ENCODE results near the gene PAXX. TPM values are rescaled to one million over a fixed set of nuclear protein-coding genes. Genes with fewer than 3 reads are reported as not detected.

PAXX gene
- total RNA-seq, 1 donor from 2014 or later, result 15.3 TPM

- H3K27ac ChIP-seq (ENCODE audit: low read depth, low read length), result no peak overlapping the region
Observed at GRCh38 chr9:136968333-136969127, 23.7 kb upstream of the PAXX start.

GRCh38 chr9:136969150-136969549, 23.1 kb upstream of the PAXX start:
- Histone ChIP-seq H3K27ac (ENCODE audit: low read depth, low read length) (no peak overlapping the region), H4K20me1 (ENCODE audit: insufficient read depth, low read length) (no peaks in the 10 kb centered on the region), H3K79me2 (ENCODE audit: insufficient read depth, low read length) (no peaks in the 10 kb centered on the region), H3K27me3 (ENCODE audit: insufficient read depth, low read length) (no peaks in the 10 kb centered on the region), H3K9ac (ENCODE audit: low read length) (no peak overlapping the region), H3K4me2 (ENCODE audit: low read length) (no peak overlapping the region), H3K4me3 (ENCODE audit: insufficient read depth, low read depth, low read length) (no peak overlapping the region), H2AFZ (ENCODE audit: low read depth, low read length) (no peak overlapping the region), H3K4me1 (ENCODE audit: insufficient read depth, low read length) (peaks cover 4% of the 10 kb centered on the region), H3K9me3 (ENCODE audit: insufficient read depth, low read depth, low read length) (no peaks in the 10 kb centered on the region), H3K36me3 (ENCODE audit: insufficient read depth, low read length) (no peaks in the 10 kb centered on the region)
- Mint-ChIP-seq H3K27ac (ENCODE audit: unreplicated experiment) (no peak overlapping the region), H3K4me3 (ENCODE audit: unreplicated experiment) (no peak overlapping the region), H3K36me3 (ENCODE audit: low read depth, unreplicated experiment) (no peaks in the 10 kb centered on the region), H3K27me3 (ENCODE audit: low read depth, unreplicated experiment) (peaks cover 9% of the 10 kb centered on the region), H3K9me3 (ENCODE audit: unreplicated experiment) (no peaks in the 10 kb centered on the region), H3K4me1 (ENCODE audit: low read depth, unreplicated experiment) (no peaks in the 10 kb centered on the region)
- no peak for DNase-seq (ENCODE audit: low read depth)
- TF ChIP-seq CTCF (IDR thresholded peaks at IDR 0.05; ENCODE audit: insufficient read depth, low read depth, low read length) (no peak), EZH2 (IDR thresholded peaks at IDR 0.05; ENCODE audit: insufficient read depth, low read length) (no peak)
- no peak for FAIRE-seq

More at GRCh38 chr9:136968333-136969127, 23.7 kb upstream of the PAXX start:
- no peak overlapping the region for H2AFZ ChIP-seq (ENCODE audit: low read depth, low read length)
- Mint-ChIP-seq H3K27ac (ENCODE audit: unreplicated experiment) (no peak overlapping the region), H3K27me3 (ENCODE audit: low read depth, unreplicated experiment) (peaks cover 9% of the 10 kb centered on the region), H3K4me1 (ENCODE audit: low read depth, unreplicated experiment) (no peaks in the 10 kb centered on the region), H3K36me3 (ENCODE audit: low read depth, unreplicated experiment) (no peaks in the 10 kb centered on the region), H3K9me3 (ENCODE audit: unreplicated experiment) (no peaks in the 10 kb centered on the region), H3K4me3 (ENCODE audit: unreplicated experiment) (no peak overlapping the region)
- H4K20me1 ChIP-seq (ENCODE audit: insufficient read depth, low read length), result no peaks in the 10 kb centered on the region
- no peak overlapping the region for H3K9ac ChIP-seq (ENCODE audit: low read length)
- H3K4me1 ChIP-seq (ENCODE audit: insufficient read depth, low read length), result peaks cover 4% of the 10 kb centered on the region
- no peak overlapping the region for H3K4me2 ChIP-seq (ENCODE audit: low read length)
- DNase-seq (ENCODE audit: low read depth) (no peak), FAIRE-seq (no peak)
- H3K4me3 ChIP-seq (ENCODE audit: insufficient read depth, low read depth, low read length), result no peak overlapping the region
- H3K9me3 ChIP-seq (ENCODE audit: insufficient read depth, low read depth, low read length), result no peaks in the 10 kb centered on the region
- no peaks in the 10 kb centered on the region for H3K27me3 ChIP-seq (ENCODE audit: insufficient read depth, low read length)
- TF ChIP-seq CTCF (IDR thresholded peaks at IDR 0.05; ENCODE audit: insufficient read depth, low read depth, low read length) (no peak), EZH2 (IDR thresholded peaks at IDR 0.05; ENCODE audit: insufficient read depth, low read length) (no peak)
- H3K36me3 ChIP-seq (ENCODE audit: insufficient read depth, low read length), result no peaks in the 10 kb centered on the region
- no peaks in the 10 kb centered on the region for H3K79me2 ChIP-seq (ENCODE audit: insufficient read depth, low read length)

- Mint-ChIP-seq H3K9me3 (ENCODE audit: unreplicated experiment) (no peaks in the 10 kb centered on the region), H3K27me3 (ENCODE audit: low read depth, unreplicated experiment) (peaks cover 7% of the 10 kb centered on the region), H3K36me3 (ENCODE audit: low read depth, unreplicated experiment) (no peaks in the 10 kb centered on the region), H3K4me1 (ENCODE audit: low read depth, unreplicated experiment) (no peaks in the 10 kb centered on the region), H3K27ac (ENCODE audit: unreplicated experiment) (no peak overlapping the region), H3K4me3 (ENCODE audit: unreplicated experiment) (no peak overlapping the region)
- H3K4me2 ChIP-seq (ENCODE audit: low read length), result no peak overlapping the region
- no peaks in the 10 kb centered on the region for H3K27me3 ChIP-seq (ENCODE audit: insufficient read depth, low read length)
- TF ChIP-seq CTCF (IDR thresholded peaks at IDR 0.05; ENCODE audit: insufficient read depth, low read depth, low read length), result no peak
- TF ChIP-seq EZH2 (IDR thresholded peaks at IDR 0.05; ENCODE audit: insufficient read depth, low read length), result no peak
- no peaks in the 10 kb centered on the region for H3K79me2 ChIP-seq (ENCODE audit: insufficient read depth, low read length)
- no peaks in the 10 kb centered on the region for H4K20me1 ChIP-seq (ENCODE audit: insufficient read depth, low read length)
- no peak for FAIRE-seq
- no peak for DNase-seq (ENCODE audit: low read depth)
- H3K36me3 ChIP-seq (ENCODE audit: insufficient read depth, low read length), result no peaks in the 10 kb centered on the region
- H3K9me3 ChIP-seq (ENCODE audit: insufficient read depth, low read depth, low read length), result no peaks in the 10 kb centered on the region
- peaks cover 4% of the 10 kb centered on the region for H3K4me1 ChIP-seq (ENCODE audit: insufficient read depth, low read length)
- no peak overlapping the region for H3K9ac ChIP-seq (ENCODE audit: low read length)
- H2AFZ ChIP-seq (ENCODE audit: low read depth, low read length), result no peak overlapping the region
- H3K27ac ChIP-seq (ENCODE audit: low read depth, low read length), result no peak overlapping the region
- no peak overlapping the region for H3K4me3 ChIP-seq (ENCODE audit: insufficient read depth, low read depth, low read length)
Observed at GRCh38 chr9:136969774-136970173, 22.4 kb upstream of the PAXX start.

Data from astrocyte (in vitro differentiated cells and primary cell).